Neural cell (in vitro differentiated cells): ENCODE results near the gene RAP2A.

Experiments
- EP300 ChIP-seq: fragments of 450-650 bp; conservative IDR thresholded peaks from 2 replicates; pipeline ENCODE4 v1.6.1; 2014; ENCODE audit warnings: antibody characterized with exemption, mild to moderate bottlenecking, moderate library complexity; ENCODE audit not compliant: poor library complexity, severe bottlenecking
- EZH2 ChIP-seq: fragments of 200-600, 300-800 bp; shearing (Covaris generic), sonication (generic); IDR thresholded peaks from 2 replicates; pipeline ENCODE4 v1.6.1; 2014; ENCODE audit warnings: antibody characterized with exemption, low read length, borderline replicate concordance, mild to moderate bottlenecking; ENCODE audit not compliant: insufficient read depth, poor library complexity, severe bottlenecking
- POLR2AphosphoS5 ChIP-seq: IDR thresholded peaks from 2 replicates; pipeline ENCODE4 v1.6.1; 2012
- RAD21 ChIP-seq: fragments of 450-650 bp; conservative IDR thresholded peaks from 2 replicates; pipeline ENCODE4 v1.6.1; 2014; ENCODE audit warnings: antibody characterized with exemption, mild to moderate bottlenecking, moderate library complexity
- SMC3 ChIP-seq: fragments of 450-650 bp; conservative IDR thresholded peaks from 2 replicates; pipeline ENCODE4 v1.6.1; 2014; ENCODE audit warnings: antibody characterized with exemption, mild to moderate bottlenecking, moderate library complexity; ENCODE audit not compliant: poor library complexity
- TAF1 ChIP-seq: IDR thresholded peaks from 2 replicates; pipeline ENCODE4 v1.6.1; 2012; ENCODE audit warnings: low read depth
- TF ChIP-seq, protein P1 (sequence below): fragments of 450-650 bp; IDR thresholded peaks from 2 replicates; pipeline ENCODE4 v1.5.1; 2014; ENCODE audit warnings: antibody characterized with exemption, mild to moderate bottlenecking, moderate library complexity; ENCODE audit not compliant: poor library complexity, severe bottlenecking
- TF ChIP-seq, protein P2 (sequence below): IDR thresholded peaks from 2 replicates; pipeline ENCODE4 v1.6.1; 2012; ENCODE audit warnings: borderline replicate concordance

DNA sequence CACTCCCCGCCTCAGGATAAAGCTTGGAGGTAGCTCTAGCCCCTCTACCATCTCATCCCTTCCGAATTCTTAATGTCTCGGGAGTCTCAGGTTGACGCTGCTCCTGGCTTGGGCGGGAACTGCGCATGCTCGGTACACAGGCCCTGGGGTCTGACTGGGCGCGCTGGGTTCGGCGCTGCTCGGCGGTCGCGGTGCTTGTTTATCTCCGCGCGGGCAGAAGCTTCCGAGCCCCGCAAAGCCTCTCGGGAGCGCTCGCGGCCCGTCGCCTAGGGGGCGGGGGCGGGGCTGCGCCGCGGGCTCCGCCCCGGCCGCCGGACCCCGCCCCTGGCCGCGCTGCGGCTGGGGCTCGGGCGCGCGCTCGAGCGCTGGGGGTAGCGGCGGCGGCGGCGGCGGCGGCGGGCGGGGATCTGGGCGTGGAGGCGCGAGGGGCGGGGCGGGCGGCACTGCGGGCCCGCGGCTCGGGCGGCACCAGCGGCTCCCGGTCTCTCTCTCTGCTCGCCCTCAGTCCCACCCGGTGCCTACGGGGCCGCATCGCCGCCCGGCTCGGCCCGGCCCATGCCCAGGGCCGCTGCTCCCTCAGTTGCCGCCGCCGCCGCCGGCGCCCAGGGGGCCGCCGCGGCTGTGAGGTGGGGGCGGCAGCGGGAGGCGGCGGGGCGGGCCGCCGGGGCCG is at the start of gene RAP2A:
- TF ChIP-seq, protein P1, sequence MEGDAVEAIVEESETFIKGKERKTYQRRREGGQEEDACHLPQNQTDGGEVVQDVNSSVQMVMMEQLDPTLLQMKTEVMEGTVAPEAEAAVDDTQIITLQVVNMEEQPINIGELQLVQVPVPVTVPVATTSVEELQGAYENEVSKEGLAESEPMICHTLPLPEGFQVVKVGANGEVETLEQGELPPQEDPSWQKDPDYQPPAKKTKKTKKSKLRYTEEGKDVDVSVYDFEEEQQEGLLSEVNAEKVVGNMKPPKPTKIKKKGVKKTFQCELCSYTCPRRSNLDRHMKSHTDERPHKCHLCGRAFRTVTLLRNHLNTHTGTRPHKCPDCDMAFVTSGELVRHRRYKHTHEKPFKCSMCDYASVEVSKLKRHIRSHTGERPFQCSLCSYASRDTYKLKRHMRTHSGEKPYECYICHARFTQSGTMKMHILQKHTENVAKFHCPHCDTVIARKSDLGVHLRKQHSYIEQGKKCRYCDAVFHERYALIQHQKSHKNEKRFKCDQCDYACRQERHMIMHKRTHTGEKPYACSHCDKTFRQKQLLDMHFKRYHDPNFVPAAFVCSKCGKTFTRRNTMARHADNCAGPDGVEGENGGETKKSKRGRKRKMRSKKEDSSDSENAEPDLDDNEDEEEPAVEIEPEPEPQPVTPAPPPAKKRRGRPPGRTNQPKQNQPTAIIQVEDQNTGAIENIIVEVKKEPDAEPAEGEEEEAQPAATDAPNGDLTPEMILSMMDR: no peak
- no peak for TF ChIP-seq EZH2
- peak; percentile 88 for TF ChIP-seq TAF1
- TF ChIP-seq, protein P2, sequence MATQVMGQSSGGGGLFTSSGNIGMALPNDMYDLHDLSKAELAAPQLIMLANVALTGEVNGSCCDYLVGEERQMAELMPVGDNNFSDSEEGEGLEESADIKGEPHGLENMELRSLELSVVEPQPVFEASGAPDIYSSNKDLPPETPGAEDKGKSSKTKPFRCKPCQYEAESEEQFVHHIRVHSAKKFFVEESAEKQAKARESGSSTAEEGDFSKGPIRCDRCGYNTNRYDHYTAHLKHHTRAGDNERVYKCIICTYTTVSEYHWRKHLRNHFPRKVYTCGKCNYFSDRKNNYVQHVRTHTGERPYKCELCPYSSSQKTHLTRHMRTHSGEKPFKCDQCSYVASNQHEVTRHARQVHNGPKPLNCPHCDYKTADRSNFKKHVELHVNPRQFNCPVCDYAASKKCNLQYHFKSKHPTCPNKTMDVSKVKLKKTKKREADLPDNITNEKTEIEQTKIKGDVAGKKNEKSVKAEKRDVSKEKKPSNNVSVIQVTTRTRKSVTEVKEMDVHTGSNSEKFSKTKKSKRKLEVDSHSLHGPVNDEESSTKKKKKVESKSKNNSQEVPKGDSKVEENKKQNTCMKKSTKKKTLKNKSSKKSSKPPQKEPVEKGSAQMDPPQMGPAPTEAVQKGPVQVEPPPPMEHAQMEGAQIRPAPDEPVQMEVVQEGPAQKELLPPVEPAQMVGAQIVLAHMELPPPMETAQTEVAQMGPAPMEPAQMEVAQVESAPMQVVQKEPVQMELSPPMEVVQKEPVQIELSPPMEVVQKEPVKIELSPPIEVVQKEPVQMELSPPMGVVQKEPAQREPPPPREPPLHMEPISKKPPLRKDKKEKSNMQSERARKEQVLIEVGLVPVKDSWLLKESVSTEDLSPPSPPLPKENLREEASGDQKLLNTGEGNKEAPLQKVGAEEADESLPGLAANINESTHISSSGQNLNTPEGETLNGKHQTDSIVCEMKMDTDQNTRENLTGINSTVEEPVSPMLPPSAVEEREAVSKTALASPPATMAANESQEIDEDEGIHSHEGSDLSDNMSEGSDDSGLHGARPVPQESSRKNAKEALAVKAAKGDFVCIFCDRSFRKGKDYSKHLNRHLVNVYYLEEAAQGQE: no peak
- TF ChIP-seq RAD21: peak; percentile 39
- no peak for TF ChIP-seq EP300
- peak; percentile 71 for TF ChIP-seq POLR2AphosphoS5
- peak; percentile 25 for TF ChIP-seq SMC3
